Calu3 (cell line): ENCODE data around the gene SERHL2. TPM values are rescaled to one million over a fixed set of nuclear protein-coding genes. Genes with fewer than 3 reads are reported as not detected.

Source experiments
- BruUV-seq: library from RNA; stranded (reverse); fragments of 400-500 nt; replicated peaks from 2 replicates; lab custom pipeline; 2021; lab: Mats Ljungman, UMichigan
- CTCF ChIA-PET: fragments of 300-600 bp; sonication (Branson Sonifier 250); formaldehyde crosslinking; loops from one replicate; lab custom pipeline; 2022; ENCODE audit warnings: antibody characterized with exemption; lab: Charles Lee
- DNase-seq: peaks from one replicate; pipeline ENCODE4 v3.0.0; 2022
- H3K27ac Mint-ChIP-seq: one replicate; pipeline ENCODE4 v1.8.0; 2022; ENCODE audit warnings: mixed read lengths; ENCODE audit not compliant: unreplicated experiment
- H3K27me3 Mint-ChIP-seq: one replicate; pipeline ENCODE4 v1.8.0; 2022; ENCODE audit warnings: mixed read lengths; ENCODE audit not compliant: unreplicated experiment
- H3K36me3 Mint-ChIP-seq: one replicate; pipeline ENCODE4 v1.8.0; 2022; ENCODE audit warnings: mild to moderate bottlenecking, moderate library complexity, mixed read lengths; ENCODE audit not compliant: insufficient read depth, unreplicated experiment
- H3K4me1 Mint-ChIP-seq: one replicate; pipeline ENCODE4 v1.8.0; 2022; ENCODE audit warnings: mild to moderate bottlenecking, low read depth, mixed read lengths; ENCODE audit not compliant: unreplicated experiment
- H3K4me3 Mint-ChIP-seq: one replicate; pipeline ENCODE4 v1.8.0; 2022; ENCODE audit warnings: mild to moderate bottlenecking, low read depth, moderate library complexity, mixed read lengths; ENCODE audit not compliant: unreplicated experiment
- H3K9me3 Mint-ChIP-seq: one replicate; pipeline ENCODE4 v1.8.0; 2022; ENCODE audit warnings: low read depth, mixed read lengths; ENCODE audit not compliant: unreplicated experiment
- CTCF ChIP-seq: fragments of 200-600 bp; IDR thresholded peaks from one replicate; pipeline ENCODE4 v1.8.0; 2022; ENCODE audit warnings: antibody characterized with exemption; ENCODE audit not compliant: unreplicated experiment
- intact Hi-C: fragments of 100-400 bp; cut with micrococcal nuclease; formaldehyde crosslinking; loops from one replicate; pipeline ENCODE4 v1.10.0; 2022; ENCODE audit not compliant: unreplicated experiment
- total RNA-seq: library from RNA; stranded (reverse); gene quantifications from 2 replicates; pipeline ENCODE4 v1.2.3, GENCODE V29; 2022

The SERHL2 gene
- total RNA-seq, 1 experiment from 2014 or later: 0.45 TPM

GRCh38 chr22:42586381-42586780 lies 32.6 kb downstream of the SERHL2 start:
- Mint-ChIP-seq H3K9me3 (no peaks in the 10 kb centered on the region), H3K4me3 (no peak overlapping the region), H3K36me3 (peaks cover 57% of the 10 kb centered on the region), H3K27me3 (no peaks in the 10 kb centered on the region), H3K27ac (no peak overlapping the region), H3K4me1 (no peaks in the 10 kb centered on the region)
- TF ChIP-seq CTCF: no peak
- no peak for DNase-seq
- CTCF ChIA-PET: no interaction called here
- BruUV-seq: no TSS peak
- intact Hi-C loops: no loop called here

GRCh38 chr22:42587588-42588175 lies 33.9 kb downstream of the SERHL2 start:
- H3K27me3 Mint-ChIP-seq: no peaks in the 10 kb centered on the region
- H3K27ac Mint-ChIP-seq: no peak overlapping the region
- no peak overlapping the region for H3K4me3 Mint-ChIP-seq

DNA sequence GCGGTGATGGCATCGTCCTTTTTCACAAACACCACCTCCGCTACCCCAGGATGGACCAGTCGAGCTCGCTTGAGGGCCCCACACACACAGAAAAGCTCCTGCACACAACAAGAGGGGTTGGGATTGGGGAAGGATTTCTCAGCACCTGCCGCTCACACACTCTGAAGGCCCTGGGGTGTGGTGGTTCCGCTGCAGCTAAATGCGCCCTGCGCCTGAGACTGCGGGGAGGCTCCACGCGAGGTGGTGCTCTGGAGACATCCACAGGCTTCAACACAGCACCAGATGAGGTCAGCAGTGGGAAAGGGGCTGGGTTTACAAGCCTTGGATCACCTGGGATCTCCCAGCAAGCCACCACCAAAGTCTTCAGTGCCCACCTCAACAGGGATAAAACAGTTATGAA lies 38.2 kb downstream of the SERHL2 start:
- BruUV-seq: no TSS peak
- no peak for TF ChIP-seq CTCF
- H3K9me3 Mint-ChIP-seq: no peaks in the 10 kb centered on the region
- H3K4me3 Mint-ChIP-seq: no peak overlapping the region
- no peaks in the 10 kb centered on the region for H3K4me1 Mint-ChIP-seq
- no peak overlapping the region for H3K27ac Mint-ChIP-seq
- CTCF ChIA-PET: interaction anchor here (0.6 kb wide), 2 partner anchors 47 to 328 kb away, joined by 4 read pairs; no protein-coding TSS in a partner anchor
- intact Hi-C loops: no loop called here
- no peaks in the 10 kb centered on the region for H3K27me3 Mint-ChIP-seq
- H3K36me3 Mint-ChIP-seq: peaks cover 46% of the 10 kb centered on the region
- DNase-seq: no peak

More at GRCh38 chr22:42587588-42588175, 33.9 kb downstream of the SERHL2 start:
- intact Hi-C loops: no loop called here
- peaks cover 50% of the 10 kb centered on the region for H3K36me3 Mint-ChIP-seq
- no TSS peak for BruUV-seq
- CTCF ChIA-PET: no interaction called here
- H3K9me3 Mint-ChIP-seq: no peaks in the 10 kb centered on the region
- TF ChIP-seq CTCF: no peak
- DNase-seq: no peak
- no peaks in the 10 kb centered on the region for H3K4me1 Mint-ChIP-seq

DNA sequence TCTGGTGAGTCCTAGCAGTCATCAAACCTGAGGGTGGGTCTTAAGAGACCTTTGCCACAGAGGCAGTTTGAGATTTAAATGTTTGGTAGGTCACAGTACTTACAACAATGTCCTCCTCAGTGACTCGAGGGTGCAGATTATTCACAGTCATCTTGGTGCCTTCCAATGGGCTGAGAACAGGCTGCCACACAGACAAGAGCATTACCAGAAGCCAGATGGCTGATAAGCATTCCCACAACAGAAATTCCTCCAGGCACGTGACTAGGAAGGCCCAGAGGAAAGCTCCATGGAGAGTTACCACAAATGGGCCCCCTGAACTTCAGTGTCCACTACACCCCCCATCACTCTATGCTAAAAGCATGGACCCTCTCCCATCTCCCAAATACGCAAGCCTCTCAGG lies 41.7 kb downstream of the SERHL2 start:
- intact Hi-C loops: no loop called here
- Mint-ChIP-seq H3K27me3 (no peaks in the 10 kb centered on the region), H3K36me3 (peaks cover 63% of the 10 kb centered on the region), H3K9me3 (no peaks in the 10 kb centered on the region), H3K4me1 (no peaks in the 10 kb centered on the region), H3K4me3 (no peak overlapping the region), H3K27ac (no peak overlapping the region)
- BruUV-seq: no TSS peak
- TF ChIP-seq CTCF: no peak
- CTCF ChIA-PET: no interaction called here
- DNase-seq: no peak
